Immature natural killer cell (primary cell): ENCODE results near the gene DHRS1. TPM values are rescaled to one million over a fixed set of nuclear protein-coding genes. Genes with fewer than 3 reads are reported as not detected.

ENCODE experiments used
- DNase-seq, 3 donors: peaks; one replicate each; pipeline ENCODE4 v3.0.0; 2022; ENCODE audit warnings: mixed read lengths in 1 of 3
- H3K27ac Mint-ChIP-seq, 6 donors: one replicate each; pipeline ENCODE4 v1.8.0; 2020; ENCODE audit warnings: mixed read lengths in 6 of 6, mild to moderate bottlenecking in 5 of 6, inconsistent platforms in 4 of 6, moderate library complexity in 3 of 6
- H3K27me3 Mint-ChIP-seq, 3 donors: one replicate each; pipeline ENCODE4 v1.8.0; 2020 to 2021; ENCODE audit warnings: low read depth in 3 of 3, mild to moderate bottlenecking in 3 of 3, mixed read lengths in 3 of 3, moderate library complexity in 3 of 3, inconsistent platforms in 1 of 3
- H3K36me3 Mint-ChIP-seq, 3 donors: one replicate each; pipeline ENCODE4 v1.8.0; 2020; ENCODE audit warnings: mixed read lengths in 3 of 3, inconsistent platforms in 2 of 3, mild to moderate bottlenecking in 2 of 3
- H3K4me1 Mint-ChIP-seq, 2 donors: one replicate each; pipeline ENCODE4 v1.8.0; 2020; ENCODE audit warnings: inconsistent platforms in 2 of 2, mild to moderate bottlenecking in 2 of 2, mixed read lengths in 2 of 2, moderate library complexity in 1 of 2
- H3K4me3 Mint-ChIP-seq, 5 donors: one replicate each; pipeline ENCODE4 v1.8.0; 2020; ENCODE audit warnings: mild to moderate bottlenecking in 5 of 5, mixed read lengths in 5 of 5, inconsistent platforms in 3 of 5, moderate library complexity in 3 of 5
- H3K9me3 Mint-ChIP-seq, 6 donors: one replicate each; pipeline ENCODE4 v1.8.0; 2020; ENCODE audit warnings: mild to moderate bottlenecking in 6 of 6, mixed read lengths in 6 of 6, inconsistent platforms in 4 of 6, moderate library complexity in 3 of 6
- polyA plus RNA-seq, 3 donors: library from polyadenylated mRNA; unstranded; fragments of 300-500 nt; fragmentation: Illumina TruSeq; gene quantifications; one replicate each; pipeline ENCODE4 v1.2.3, GENCODE V29; 2021

The DHRS1 gene
- polyA plus RNA-seq, 3 donors from 2014 or later, result 31.4 to 35.9 (median 31.7) TPM

GRCh38 chr14:24310646-24311604, 11.3 kb upstream of the DHRS1 start, which contains the start of gene LTB4R:
Gene LTB4R, plus strand, starts transcription at chr14:24311502. Its CDS starts 4,150 bp downstream, at chr14:24315652.
- DNase-seq, result peak; percentile 82 to 84 (median 84)
- Mint-ChIP-seq H3K9me3 (no peaks in the 10 kb centered on the region), H3K27ac (peak within 1 kb of the TSS; percentile 91 to 99 (median 96)), H3K4me1 (peaks cover 75 to 77% of the 10 kb centered on the region in 2 donors), H3K4me3 (peak within 1 kb of the TSS; percentile 79 to 95 (median 84)), H3K36me3 (peaks cover 5 to 24% (median 14%) of the 10 kb centered on the region in 3 donors), H3K27me3 (peaks cover 8 to 17% (median 10%) of the 10 kb centered on the region in 3 donors)

- Mint-ChIP-seq H3K4me3 (peak overlapping the region; percentile 79 to 95 (median 84)), H3K9me3 (no peaks in the 10 kb centered on the region), H3K27ac (peak overlapping the region; percentile 91 to 98 (median 96)), H3K36me3 (peaks cover 12 to 31% (median 21%) of the 10 kb centered on the region in 3 donors), H3K4me1 (peaks cover 70 to 71% of the 10 kb centered on the region in 2 donors), H3K27me3 (peaks cover 8 to 17% (median 10%) of the 10 kb centered on the region in 3 donors)
- DNase-seq, result no peak
These were observed 10.7 kb upstream of the DHRS1 start for GRCh38 chr14:24310265-24310645.

GRCh38 chr14:24309538-24310264, 10.1 kb upstream of the DHRS1 start, which contains the start of gene LTB4R2:
Gene LTB4R2, plus strand, starts transcription at chr14:24310140. Its CDS starts 525 bp downstream, at chr14:24310665.
- Mint-ChIP-seq H3K4me1 (peaks cover 65 to 70% of the 10 kb centered on the region in 2 donors), H3K27ac (peak within 1 kb of the TSS; percentile 91 to 98 (median 96)), H3K9me3 (no peaks in the 10 kb centered on the region), H3K36me3 (peaks cover 18 to 37% (median 27%) of the 10 kb centered on the region in 3 donors), H3K4me3 (peak within 1 kb of the TSS; percentile 79 to 95 (median 84)), H3K27me3 (peaks cover 8 to 17% (median 10%) of the 10 kb centered on the region in 3 donors)
- no peak for DNase-seq

DNA sequence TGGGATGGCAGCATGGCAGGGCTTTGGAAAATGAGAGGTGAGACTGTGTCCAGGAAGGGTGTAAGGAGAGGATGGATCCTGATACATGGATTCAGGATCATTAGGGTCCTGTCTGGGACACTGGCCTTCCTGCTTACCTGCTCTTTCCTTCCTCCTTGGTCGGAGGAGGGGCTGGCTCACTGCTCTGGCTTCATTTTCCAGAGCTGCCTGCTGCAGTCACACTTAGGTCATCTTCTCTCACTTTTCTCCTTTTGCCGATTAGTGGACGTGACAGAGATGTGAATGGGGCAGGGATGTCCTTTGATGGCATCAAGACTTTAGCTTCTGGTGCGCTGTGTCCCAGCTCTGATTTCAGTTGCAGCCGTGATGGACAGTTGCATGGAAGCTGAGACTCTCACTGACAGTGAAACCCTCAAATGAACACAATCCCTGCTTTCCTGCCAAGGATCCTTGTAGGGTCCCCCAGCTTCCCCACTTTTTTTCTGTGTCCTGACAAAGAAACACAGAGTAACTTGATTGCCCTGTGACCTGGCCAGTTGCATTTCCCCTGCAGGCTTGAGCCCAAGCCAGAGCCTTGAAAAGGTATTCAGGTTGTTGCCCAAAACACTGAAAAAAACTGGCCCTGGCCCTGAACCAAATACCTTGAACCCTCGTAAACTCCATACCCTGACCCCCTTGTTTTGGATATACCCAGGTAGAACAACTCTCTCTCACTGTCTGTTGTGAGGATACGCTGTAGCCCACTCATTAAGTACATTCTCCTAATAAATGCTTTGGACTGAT, 9.0 kb upstream of the DHRS1 start:
- no peaks in the 10 kb centered on the region for H3K9me3 Mint-ChIP-seq
- H3K27me3 Mint-ChIP-seq, result peaks cover 6 to 11% (median 6%) of the 10 kb centered on the region in 3 donors
- peak overlapping the region; percentile 82 to 98 (median 96) for H3K27ac Mint-ChIP-seq
- H3K4me3 Mint-ChIP-seq, result peak overlapping the region in 3 of 5 donors; percentile 19 to 84 (median 54)
- peaks cover 53 to 59% of the 10 kb centered on the region in 2 donors for H3K4me1 Mint-ChIP-seq
- H3K36me3 Mint-ChIP-seq, result peaks cover 18 to 45% (median 32%) of the 10 kb centered on the region in 3 donors
- no peak for DNase-seq

GRCh38 chr14:24307575-24308341, 8.2 kb upstream of the DHRS1 start, which contains the start of gene CIDEB:
Gene CIDEB, minus strand, starts transcription at chr14:24307977. Its CDS starts 119 bp downstream, at chr14:24307858.
- Mint-ChIP-seq H3K27me3 (peaks cover 0 to 6% (median 3%) of the 10 kb centered on the region in 3 donors), H3K36me3 (peaks cover 21 to 49% (median 32%) of the 10 kb centered on the region in 3 donors), H3K4me3 (peak within 1 kb of the TSS in 3 of 5 donors; percentile 19 to 84 (median 54)), H3K9me3 (no peaks in the 10 kb centered on the region), H3K27ac (peak within 1 kb of the TSS; percentile 82 to 98 (median 96)), H3K4me1 (peaks cover 46 to 52% of the 10 kb centered on the region in 2 donors)
- peak; percentile 55 to 64 (median 58) for DNase-seq

GRCh38 chr14:24307156-24307574, 7.6 kb upstream of the DHRS1 start:
- peak overlapping the region in 1 of 6 donors; percentile 60 for H3K27ac Mint-ChIP-seq
- H3K4me3 Mint-ChIP-seq, result no peak overlapping the region
- DNase-seq, result no peak
- H3K9me3 Mint-ChIP-seq, result no peaks in the 10 kb centered on the region
- peaks cover 0 to 6% (median 3%) of the 10 kb centered on the region in 3 donors for H3K27me3 Mint-ChIP-seq
- peaks cover 25 to 55% (median 32%) of the 10 kb centered on the region in 3 donors for H3K36me3 Mint-ChIP-seq
- H3K4me1 Mint-ChIP-seq, result peaks cover 40 to 46% of the 10 kb centered on the region in 2 donors

- no peaks in the 10 kb centered on the region for H3K9me3 Mint-ChIP-seq
- no peak overlapping the region for H3K4me3 Mint-ChIP-seq
- H3K27ac Mint-ChIP-seq, result no peak overlapping the region
- H3K4me1 Mint-ChIP-seq, result peaks cover 41 to 53% of the 10 kb centered on the region in 2 donors
- H3K36me3 Mint-ChIP-seq, result peaks cover 29 to 59% (median 36%) of the 10 kb centered on the region in 3 donors
- DNase-seq, result no peak
- H3K27me3 Mint-ChIP-seq, result peaks cover 2 to 6% (median 6%) of the 10 kb centered on the region in 3 donors
These were observed 4.4 kb upstream of the DHRS1 start for GRCh38 chr14:24304019-24304387.

DNA sequence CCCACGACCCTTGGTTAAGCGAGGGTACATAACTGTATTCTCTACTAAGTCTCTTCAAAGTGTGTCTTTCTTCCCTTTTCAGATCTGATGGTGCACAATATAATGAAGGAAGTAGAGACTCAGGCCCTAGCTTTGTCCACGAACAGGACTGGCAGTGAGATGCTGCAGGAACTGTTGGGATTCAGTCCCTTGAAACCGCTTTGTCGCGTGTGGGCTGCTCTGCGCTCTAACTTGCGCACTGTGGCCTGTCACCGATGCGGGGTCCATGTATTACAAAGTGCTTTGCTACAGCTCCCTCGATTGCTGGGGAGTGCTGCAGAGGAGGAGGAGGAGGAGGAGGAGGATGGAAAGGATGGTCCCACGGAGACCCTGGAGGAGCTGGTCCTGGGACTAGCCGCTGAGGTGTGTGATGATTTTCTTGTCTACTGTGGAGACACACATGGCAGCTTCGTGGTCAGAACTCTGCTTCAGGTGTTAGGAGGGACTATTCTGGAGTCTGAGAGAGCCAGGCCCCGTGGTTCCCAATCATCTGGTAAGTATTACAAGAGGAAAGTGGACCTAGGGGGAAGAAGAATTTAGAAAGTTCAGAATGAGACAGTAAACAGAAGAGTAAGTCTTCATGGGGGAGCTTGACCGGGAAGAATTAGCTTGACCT, 873 bp upstream of the DHRS1 start:
- Mint-ChIP-seq H3K36me3 (peaks cover 21 to 47% (median 24%) of the 10 kb centered on the region in 3 donors), H3K4me1 (peaks cover 49 to 71% of the 10 kb centered on the region in 2 donors), H3K9me3 (no peaks in the 10 kb centered on the region), H3K27me3 (peaks cover 2 to 8% (median 6%) of the 10 kb centered on the region in 3 donors), H3K27ac (peak overlapping the region; percentile 83 to 99 (median 96)), H3K4me3 (peak overlapping the region; percentile 90 to 96 (median 93))
- DNase-seq, result no peak

- H3K4me1 Mint-ChIP-seq, result peaks cover 49 to 63% of the 10 kb centered on the region in 2 donors
- peak overlapping the region; percentile 90 to 96 (median 93) for H3K4me3 Mint-ChIP-seq
- H3K36me3 Mint-ChIP-seq, result peaks cover 13 to 41% (median 21%) of the 10 kb centered on the region in 3 donors
- DNase-seq, result no peak
- peaks cover 2 to 8% (median 6%) of the 10 kb centered on the region in 3 donors for H3K27me3 Mint-ChIP-seq
- no peaks in the 10 kb centered on the region for H3K9me3 Mint-ChIP-seq
- peak overlapping the region; percentile 83 to 99 (median 96) for H3K27ac Mint-ChIP-seq
These were observed 707 bp downstream of the DHRS1 start for GRCh38 chr14:24298892-24299254.

DNA sequence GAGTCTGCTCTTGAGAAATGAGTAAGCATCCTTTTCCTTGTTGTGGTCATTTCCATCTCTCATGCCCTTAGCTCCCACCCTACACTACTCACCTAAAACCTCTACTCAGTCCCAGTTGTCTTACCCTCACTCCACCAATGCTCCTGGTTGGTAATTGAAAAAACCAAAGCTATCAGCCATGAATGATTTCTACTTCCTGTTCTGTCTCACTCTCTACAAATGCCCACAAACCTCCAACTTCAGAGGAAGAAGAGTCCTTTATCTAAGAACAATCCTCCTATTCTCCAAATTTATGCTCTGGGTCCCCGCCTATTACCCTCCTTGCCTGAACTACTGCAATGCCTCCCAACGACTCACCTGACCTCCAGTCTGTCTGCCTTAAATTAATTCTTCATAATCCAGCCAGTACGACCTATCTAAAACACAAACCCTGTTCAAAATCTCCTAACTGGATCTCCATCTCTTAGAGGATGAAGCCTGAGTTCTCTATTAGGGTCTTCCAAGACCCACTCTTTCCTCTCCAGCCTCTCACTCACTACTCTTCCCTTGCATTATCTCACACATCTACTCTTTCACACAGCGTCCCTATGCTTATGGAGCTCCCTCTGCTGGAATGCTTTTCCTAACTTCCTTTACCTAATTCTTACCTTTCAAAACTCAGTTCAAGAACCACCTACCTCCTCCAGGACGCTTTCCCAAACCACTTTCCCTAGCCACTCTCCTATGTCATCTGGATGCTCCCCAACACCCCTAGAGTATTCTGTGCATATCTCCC, 2.2 kb downstream of the DHRS1 start:
- H3K4me3 Mint-ChIP-seq, result no peak overlapping the region
- DNase-seq, result no peak
- no peaks in the 10 kb centered on the region for H3K9me3 Mint-ChIP-seq
- H3K27ac Mint-ChIP-seq, result peak overlapping the region; percentile 73 to 96 (median 82)
- H3K4me1 Mint-ChIP-seq, result peaks cover 49 to 63% of the 10 kb centered on the region in 2 donors
- H3K27me3 Mint-ChIP-seq, result peaks cover 2 to 8% (median 8%) of the 10 kb centered on the region in 3 donors
- peaks cover 13 to 41% (median 14%) of the 10 kb centered on the region in 3 donors for H3K36me3 Mint-ChIP-seq
